Neuronal stem cell (in vitro differentiated cells): ENCODE measurements around the gene WNT3A.
"Not testable (repeated sequence)": the region's sequence is repeated elsewhere in the genome, so short reads cannot be mapped to it uniquely, and the experiment has no call there.

ENCODE experiments used
- DNase-seq: peaks from one replicate; pipeline ENCODE4 v3.0.0-alpha.2; 2013; ENCODE audit warnings: low spot score
- H2AFZ ChIP-seq: one replicate; pipeline ENCODE4 v1.6.1; 2013; ENCODE audit warnings: mild to moderate bottlenecking, low read length, inconsistent platforms
- H2AK5ac ChIP-seq: 2 replicates; pipeline ENCODE4 v1.6.1; 2013; ENCODE audit warnings: low read depth, mild to moderate bottlenecking, inconsistent platforms, low read length, moderate library complexity, mixed read lengths
- H2BK120ac ChIP-seq: 2 replicates; pipeline ENCODE4 v1.6.1; 2013; ENCODE audit warnings: low read depth, mild to moderate bottlenecking, inconsistent platforms, low read length, moderate library complexity, mixed read lengths
- H2BK12ac ChIP-seq: one replicate; pipeline ENCODE4 v1.6.1; 2013; ENCODE audit warnings: low read length, inconsistent platforms
- H2BK15ac ChIP-seq: 2 replicates; pipeline ENCODE4 v1.6.1; 2013; ENCODE audit warnings: mild to moderate bottlenecking, low read length, inconsistent platforms, mixed read lengths
- H2BK5ac ChIP-seq: one replicate; pipeline ENCODE4 v1.6.1; 2013; ENCODE audit warnings: inconsistent platforms, mild to moderate bottlenecking, low read length, moderate library complexity
- H3K14ac ChIP-seq: one replicate; pipeline ENCODE4 v1.6.1; 2013; ENCODE audit warnings: low read length, inconsistent platforms
- H3K18ac ChIP-seq: 2 replicates; pipeline ENCODE4 v1.6.1; 2013; ENCODE audit warnings: low read length, inconsistent platforms
- H3K23ac ChIP-seq: 2 replicates; pipeline ENCODE4 v1.6.1; 2013; ENCODE audit warnings: low read depth, mild to moderate bottlenecking, mixed read lengths, low read length, inconsistent platforms; ENCODE audit not compliant: poor library complexity
- H3K27ac ChIP-seq: replicated peaks from 3 replicates; pipeline ENCODE4 v1.5.1; 2013; ENCODE audit warnings: low read length, inconsistent platforms
- H3K27me3 ChIP-seq, 3 experiments: 2 replicates each; pipeline ENCODE4 v1.6.1; 2013; ENCODE audit warnings: low read length in 3 of 3, mild to moderate bottlenecking in 2 of 3, inconsistent platforms in 1 of 3, low read depth in 1 of 3, mixed read lengths in 1 of 3, moderate library complexity in 1 of 3; ENCODE audit not compliant: control insufficient read depth in 3 of 3, insufficient read depth in 3 of 3
- H3K36me3 ChIP-seq, 2 donors: replicated peaks in 1 of 2; 2 replicates each; pipeline ENCODE4 v1.6.1; 2013; ENCODE audit warnings: low read length in 2 of 2; ENCODE audit not compliant: control insufficient read depth in 2 of 2, insufficient read depth in 2 of 2
- H3K4ac ChIP-seq: 2 replicates; pipeline ENCODE4 v1.6.1; 2013; ENCODE audit warnings: inconsistent platforms, mild to moderate bottlenecking, low read length, moderate library complexity
- H3K4me1 ChIP-seq, 2 donors: 1 replicate in 1 of 2; 2 replicates in 1 of 2; pipeline ENCODE4 v1.6.1; 2013; ENCODE audit warnings: low read length in 2 of 2, low read depth in 1 of 2; ENCODE audit not compliant: control insufficient read depth in 2 of 2, insufficient read depth in 1 of 2
- H3K4me2 ChIP-seq: one replicate; pipeline ENCODE4 v1.6.1; 2013; ENCODE audit warnings: mild to moderate bottlenecking, low read length, inconsistent platforms; ENCODE audit not compliant: insufficient read depth, poor library complexity, severe bottlenecking
- H3K4me3 ChIP-seq, 2 donors: 2 replicates each; pipeline ENCODE4 v1.5.1; 2013; ENCODE audit warnings: low read length in 2 of 2, mild to moderate bottlenecking in 2 of 2, inconsistent platforms in 1 of 2, moderate library complexity in 1 of 2
- H3K79me1 ChIP-seq: one replicate; pipeline ENCODE4 v1.6.1; 2013; ENCODE audit warnings: low read depth, mild to moderate bottlenecking, inconsistent platforms, low read length, moderate library complexity
- H3K9ac ChIP-seq: one replicate; pipeline ENCODE4 v1.6.1; 2013; ENCODE audit warnings: mild to moderate bottlenecking, low read depth, low read length, inconsistent platforms; ENCODE audit not compliant: poor library complexity
- H3K9me3 ChIP-seq, 2 donors: replicated peaks in 1 of 2; 2 replicates each; pipeline versions ENCODE3 to v1.6.1; 2013; ENCODE audit warnings: low read length in 2 of 2, mild to moderate bottlenecking in 2 of 2, inconsistent platforms in 1 of 2, low read depth in 1 of 2, mixed read lengths in 1 of 2, moderate library complexity in 1 of 2; ENCODE audit not compliant: control insufficient read depth in 2 of 2, insufficient read depth in 1 of 2
- H4K8ac ChIP-seq: one replicate; pipeline ENCODE4 v1.6.1; 2013; ENCODE audit warnings: low read depth, mild to moderate bottlenecking, inconsistent platforms, low read length, moderate library complexity
- H4K91ac ChIP-seq: one replicate; pipeline ENCODE4 v1.6.1; 2013; ENCODE audit warnings: low read length, low read depth, mild to moderate bottlenecking, inconsistent platforms; ENCODE audit not compliant: poor library complexity
- WGBS, 2 donors: extraction: QIAGEN DNeasy Blood & Tissue Kit; methylation state at CpG; one replicate each; pipeline ENCODE4 v1.1.7; 2013; ENCODE audit warnings: missing lambda C conversion rate in 2 of 2, mixed read lengths in 1 of 2; ENCODE audit not compliant: insufficient read length in 2 of 2, insufficient replicate concordance in 1 of 2; ENCODE audit errors: extremely low coverage in 2 of 2; 5-methylcytosine and 5-hydroxymethylcytosine counted together

WNT3A gene

GRCh38 chr1:227971643-227972282, 35.0 kb upstream of the WNT3A start:
- DNase-seq, result not testable (repeated sequence)
- no CpG with 5 or more reads among the region's 27 CpGs for whole genome bisulfite sequencing, 2 donors

DNA sequence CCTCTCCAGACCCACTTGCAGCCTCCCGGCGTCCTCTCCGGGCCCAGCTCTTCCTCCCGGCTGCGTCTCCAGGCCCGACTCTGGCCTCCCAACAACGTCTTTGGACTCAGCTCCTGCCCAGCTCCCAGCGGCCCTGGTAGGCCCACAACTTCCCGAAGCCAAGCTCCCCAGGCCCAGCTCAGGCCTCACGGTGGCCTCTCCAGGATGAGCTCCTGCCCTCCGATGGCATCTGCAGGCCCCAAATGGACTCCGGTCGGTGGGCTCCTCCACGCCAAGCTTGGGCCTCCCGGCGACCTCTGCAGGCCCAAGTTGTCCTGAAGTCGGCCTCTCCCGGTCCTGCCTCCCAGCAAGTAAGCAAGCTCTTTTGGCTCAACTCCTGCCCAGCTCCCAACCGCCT, 34.5 kb upstream of the WNT3A start:
- not testable (repeated sequence) for H2BK12ac ChIP-seq, H2AK5ac ChIP-seq, H3K9me3 ChIP-seq, H3K79me1 ChIP-seq, H4K8ac ChIP-seq, H2BK5ac ChIP-seq, H3K4me3 ChIP-seq, H3K4me2 ChIP-seq, H3K18ac ChIP-seq, H3K27me3 ChIP-seq, H3K23ac ChIP-seq, H2AFZ ChIP-seq, H3K36me3 ChIP-seq, H2BK120ac ChIP-seq, DNase-seq, H3K9ac ChIP-seq, H3K4me1 ChIP-seq, H4K91ac ChIP-seq, H2BK15ac ChIP-seq, H3K27ac ChIP-seq, H3K14ac ChIP-seq, H3K4ac ChIP-seq
- WGBS, 2 donors, result no CpG with 5 or more reads among the region's 19 CpGs

More at GRCh38 chr1:227971643-227972282, 35.0 kb upstream of the WNT3A start:
- not testable (repeated sequence) for H2BK15ac ChIP-seq, H2BK120ac ChIP-seq, H3K4me2 ChIP-seq, H4K8ac ChIP-seq, H3K14ac ChIP-seq, H4K91ac ChIP-seq, H3K36me3 ChIP-seq, H2BK5ac ChIP-seq, H3K27me3 ChIP-seq, H2AK5ac ChIP-seq, H3K4ac ChIP-seq, H2BK12ac ChIP-seq, H3K9me3 ChIP-seq, H3K9ac ChIP-seq, H3K79me1 ChIP-seq, H3K4me1 ChIP-seq, H3K4me3 ChIP-seq, H3K18ac ChIP-seq, H3K23ac ChIP-seq, H2AFZ ChIP-seq, H3K27ac ChIP-seq

- H2BK12ac ChIP-seq, H2AK5ac ChIP-seq, DNase-seq, H4K91ac ChIP-seq, H3K4ac ChIP-seq, H3K9ac ChIP-seq, H2BK15ac ChIP-seq, H3K23ac ChIP-seq, H3K27ac ChIP-seq, H3K79me1 ChIP-seq, H3K4me2 ChIP-seq, H2BK5ac ChIP-seq, H3K27me3 ChIP-seq, H3K9me3 ChIP-seq, H3K4me1 ChIP-seq, H4K8ac ChIP-seq, H3K14ac ChIP-seq, H2BK120ac ChIP-seq, H3K4me3 ChIP-seq, H3K36me3 ChIP-seq: not testable (repeated sequence)
- Histone ChIP-seq H2AFZ (peak overlapping the region; percentile 11), H3K18ac (peak overlapping the region; percentile 64)
- no CpG with 5 or more reads among the region's 22 CpGs for WGBS, 2 donors
Observed at GRCh38 chr1:227972843-227973374, 33.9 kb upstream of the WNT3A start.

- not testable (repeated sequence) for H3K4ac ChIP-seq, H3K9me3 ChIP-seq, DNase-seq, H3K23ac ChIP-seq, H3K4me3 ChIP-seq, H4K91ac ChIP-seq, H3K27ac ChIP-seq, H2BK15ac ChIP-seq, H2BK5ac ChIP-seq, H3K14ac ChIP-seq, H3K36me3 ChIP-seq, H4K8ac ChIP-seq, H2AK5ac ChIP-seq, H2BK120ac ChIP-seq, H3K9ac ChIP-seq, H3K79me1 ChIP-seq, H3K18ac ChIP-seq, H3K4me2 ChIP-seq, H3K4me1 ChIP-seq, H3K27me3 ChIP-seq, H2BK12ac ChIP-seq, H2AFZ ChIP-seq
- WGBS, 2 donors, result no CpG with 5 or more reads among the region's 32 CpGs
Observed at GRCh38 chr1:227973724-227974288, 33.0 kb upstream of the WNT3A start.
